GM12891 (cell line): ENCODE measurements around the gene HSPA4.

Experiments used
- PAX5 ChIP-seq: IDR thresholded peaks from 2 replicates; pipeline ENCODE4 v1.6.1; 2011; ENCODE audit warnings: low read length, moderate library complexity, mild to moderate bottlenecking; ENCODE audit not compliant: insufficient read depth, severe bottlenecking
- POLR2A ChIP-seq: IDR thresholded peaks from 2 replicates; pipeline ENCODE4 v1.6.1; 2011; ENCODE audit warnings: low read depth, low read length, control low read depth
- POLR2AphosphoS5 ChIP-seq: IDR thresholded peaks from 2 replicates; pipeline ENCODE4 v1.6.1; 2011; ENCODE audit warnings: low read depth, low read length, control low read depth
- TAF1 ChIP-seq: IDR thresholded peaks from 2 replicates; pipeline ENCODE4 v1.6.1; 2011; ENCODE audit warnings: low read depth, low read length, control low read depth

DNA sequence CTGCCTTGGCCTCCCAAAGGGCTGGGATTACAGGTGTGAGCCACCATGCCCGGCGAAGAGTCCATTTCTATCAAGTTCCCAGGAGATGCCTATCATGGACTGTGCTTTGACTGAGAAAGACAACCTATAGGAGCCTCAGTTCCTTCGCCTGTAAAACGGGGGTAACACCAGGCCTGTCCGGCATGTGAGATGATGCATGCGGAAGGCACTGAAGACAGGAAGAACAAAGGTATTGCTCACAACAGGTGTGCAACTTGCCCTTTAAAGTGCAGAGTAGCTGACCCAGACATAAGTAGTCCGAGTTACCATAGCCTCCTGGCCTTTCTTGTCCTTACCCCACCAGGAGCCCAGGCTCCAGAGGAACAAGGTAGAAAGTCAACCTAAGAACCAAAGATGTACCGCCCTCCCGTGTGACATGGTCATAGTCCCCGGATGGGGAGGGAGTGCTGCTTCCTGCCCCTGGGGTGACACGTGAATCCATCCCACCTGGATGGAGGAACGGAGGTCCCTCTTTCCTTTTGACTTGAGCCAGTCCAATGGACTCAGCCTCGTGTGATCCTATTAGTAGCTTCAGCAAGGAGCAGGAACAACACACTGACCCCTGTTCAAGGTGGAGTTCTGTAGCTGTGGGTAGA, 60.3 kb downstream of the HSPA4 start:
- no peak for TF ChIP-seq POLR2A
- no peak for TF ChIP-seq POLR2AphosphoS5
- no peak for TF ChIP-seq TAF1
- TF ChIP-seq PAX5, result no peak
